GM18526 (cell line): Measurements from ENCODE around the gene ELF5.
A peak's percentile ranks its signal among the peaks of the same experiment; 100 is the strongest.

ENCODE experiments used
- POLR2A ChIP-seq: IDR thresholded peaks from 3 replicates; pipeline ENCODE4 v1.6.1; 2011; ENCODE audit not compliant: insufficient read length; ENCODE audit errors: extremely low read depth

The ELF5 gene

GRCh38 chr11:34457607-34458006, 56.0 kb downstream of the ELF5 start:
- no peak for TF ChIP-seq POLR2A

GRCh38 chr11:34454308-34455032, 59.1 kb downstream of the ELF5 start:
- no peak for TF ChIP-seq POLR2A

GRCh38 chr11:34451053-34451452, 62.5 kb downstream of the ELF5 start:
- TF ChIP-seq POLR2A, result no peak

- no peak for TF ChIP-seq POLR2A
These were observed 64.6 kb downstream of the ELF5 start for GRCh38 chr11:34449013-34449412.

DNA sequence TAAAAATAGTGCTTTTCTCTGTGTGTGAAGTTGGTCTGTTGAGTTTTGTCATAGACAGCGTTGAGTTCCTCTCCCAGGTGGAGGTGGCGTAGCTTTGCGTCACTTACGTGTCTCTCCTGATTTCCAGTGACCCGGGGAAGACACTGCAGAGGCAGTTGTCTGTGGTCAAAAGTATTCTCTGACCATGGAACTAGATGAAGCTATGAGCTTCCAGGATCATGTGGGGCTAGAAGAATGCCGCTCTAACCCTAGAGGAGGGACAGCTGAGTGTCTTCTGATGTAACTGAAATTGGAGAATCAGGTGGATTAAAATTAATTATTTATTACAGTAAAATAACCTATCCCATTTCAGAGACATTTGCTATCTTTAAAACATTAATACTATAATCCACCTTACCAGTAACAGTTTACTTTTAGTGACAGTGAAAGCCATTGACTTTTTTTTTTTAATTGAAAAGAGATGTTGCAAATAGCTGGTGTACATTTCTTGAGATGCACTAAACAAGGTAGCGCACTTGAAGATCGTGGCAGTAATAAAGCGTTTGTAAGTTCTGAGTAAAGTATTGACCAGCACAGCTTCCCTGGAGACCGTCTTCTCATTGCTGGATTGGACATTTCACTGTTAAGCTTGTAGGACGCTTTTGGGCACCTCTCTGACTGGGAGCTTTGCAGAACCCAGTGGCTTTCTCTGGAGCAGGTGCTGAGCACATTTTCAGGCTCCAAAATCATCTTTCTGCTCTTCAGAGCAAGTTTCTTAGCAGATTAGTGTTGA, 65.2 kb downstream of the ELF5 start:
- TF ChIP-seq POLR2A, result no peak

DNA sequence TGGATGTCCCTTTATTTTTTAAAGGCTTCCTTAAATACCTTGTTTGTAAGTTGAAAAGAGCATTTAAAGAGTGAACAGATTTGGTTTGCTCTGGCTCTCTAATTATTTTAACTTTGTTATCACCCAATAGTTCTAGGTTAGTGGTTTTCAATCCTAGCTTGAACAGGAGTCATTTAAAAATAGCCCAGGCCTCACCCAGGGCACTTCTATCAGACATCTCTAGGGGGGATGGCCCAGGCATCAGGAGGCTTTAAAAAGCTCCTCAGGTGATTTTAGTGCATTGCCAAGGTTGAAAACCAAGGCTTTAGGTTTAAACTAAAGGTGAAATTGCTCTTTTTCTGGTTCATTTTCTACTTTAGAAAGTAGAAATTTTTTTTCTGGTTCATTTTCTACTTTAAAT, 66.5 kb downstream of the ELF5 start:
- no peak for TF ChIP-seq POLR2A

DNA sequence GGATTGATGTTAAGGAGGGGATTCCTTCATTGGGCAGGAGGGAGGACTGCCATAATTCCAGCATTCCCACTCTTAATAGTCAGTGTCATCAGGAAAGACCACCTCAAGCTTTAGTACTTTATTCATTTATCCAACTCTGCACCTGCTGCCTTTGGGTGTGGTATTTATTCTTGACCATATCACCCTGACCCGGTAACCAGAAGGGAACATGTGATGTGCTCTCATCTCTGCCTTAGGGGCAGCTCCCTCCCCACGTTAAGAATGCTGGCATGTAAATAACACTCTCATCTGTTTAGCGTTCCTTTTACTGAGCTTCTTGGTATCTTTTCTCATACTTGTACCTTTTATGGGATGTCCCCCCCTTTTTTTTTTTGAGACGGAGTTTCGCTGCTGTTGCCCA, 67.2 kb downstream of the ELF5 start:
- TF ChIP-seq POLR2A, result no peak

GRCh38 chr11:34445956-34446355, 67.6 kb downstream of the ELF5 start:
- no peak for TF ChIP-seq POLR2A

DNA sequence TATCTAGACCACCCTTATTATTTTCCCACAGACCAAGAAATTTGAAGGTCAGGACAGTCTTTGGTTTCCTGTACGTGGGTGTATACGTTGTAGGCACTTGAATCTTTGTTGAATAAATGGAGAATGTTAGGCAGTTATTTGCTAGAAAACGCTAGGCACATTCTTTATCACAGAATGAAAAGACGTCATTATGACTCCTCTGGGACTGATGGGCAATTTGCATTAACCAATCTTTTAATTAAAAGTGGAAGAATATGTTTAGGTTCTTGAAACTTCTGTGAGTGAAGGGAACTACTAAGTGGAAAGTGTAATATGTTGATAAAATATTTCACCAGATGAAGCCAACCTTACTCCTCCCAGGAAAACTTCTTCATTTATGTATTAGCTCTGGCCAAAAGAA, 69.2 kb downstream of the ELF5 start:
- no peak for TF ChIP-seq POLR2A

DNA sequence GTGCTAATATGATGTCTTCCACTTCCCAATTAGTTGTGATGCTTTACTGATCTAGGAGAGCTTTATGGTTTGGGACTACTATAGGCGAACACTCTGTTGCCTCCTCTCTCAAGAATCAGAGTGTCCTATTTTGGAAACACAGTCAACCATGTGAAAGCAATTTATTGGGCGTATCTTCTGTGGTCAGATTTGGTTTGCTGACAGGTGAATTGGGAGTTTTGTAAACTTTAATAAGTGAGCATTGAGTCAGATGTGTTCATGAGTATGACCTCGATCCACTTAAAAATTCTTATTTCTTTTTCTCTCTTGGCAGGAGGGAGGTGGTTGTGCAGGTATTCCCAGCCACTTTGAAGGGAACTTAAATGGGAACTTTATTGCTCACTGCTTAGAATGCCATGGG, 70.5 kb downstream of the ELF5 start:
- TF ChIP-seq POLR2A, result no peak

DNA sequence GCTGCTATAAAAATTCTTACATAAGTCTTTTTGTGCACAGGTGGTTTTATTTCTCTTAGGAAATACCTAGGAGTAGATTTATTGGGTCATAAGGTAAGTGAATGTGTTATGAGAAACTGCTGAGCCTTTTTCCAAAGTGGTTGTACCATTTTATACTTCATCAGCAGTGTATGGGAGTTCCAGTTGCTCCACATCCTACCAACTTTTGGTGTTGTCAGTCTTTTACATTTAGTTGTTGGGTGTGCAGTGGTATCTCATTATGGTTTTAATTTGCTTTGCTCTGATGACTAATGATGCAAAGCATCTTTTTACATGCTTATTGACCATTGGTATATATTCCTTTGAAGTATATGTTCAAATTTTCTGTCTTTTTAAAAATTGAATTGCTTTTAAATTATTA, 71.8 kb downstream of the ELF5 start:
- TF ChIP-seq POLR2A, result no peak

- no peak for TF ChIP-seq POLR2A
These were observed 73.9 kb downstream of the ELF5 start for GRCh38 chr11:34439610-34440198.

DNA sequence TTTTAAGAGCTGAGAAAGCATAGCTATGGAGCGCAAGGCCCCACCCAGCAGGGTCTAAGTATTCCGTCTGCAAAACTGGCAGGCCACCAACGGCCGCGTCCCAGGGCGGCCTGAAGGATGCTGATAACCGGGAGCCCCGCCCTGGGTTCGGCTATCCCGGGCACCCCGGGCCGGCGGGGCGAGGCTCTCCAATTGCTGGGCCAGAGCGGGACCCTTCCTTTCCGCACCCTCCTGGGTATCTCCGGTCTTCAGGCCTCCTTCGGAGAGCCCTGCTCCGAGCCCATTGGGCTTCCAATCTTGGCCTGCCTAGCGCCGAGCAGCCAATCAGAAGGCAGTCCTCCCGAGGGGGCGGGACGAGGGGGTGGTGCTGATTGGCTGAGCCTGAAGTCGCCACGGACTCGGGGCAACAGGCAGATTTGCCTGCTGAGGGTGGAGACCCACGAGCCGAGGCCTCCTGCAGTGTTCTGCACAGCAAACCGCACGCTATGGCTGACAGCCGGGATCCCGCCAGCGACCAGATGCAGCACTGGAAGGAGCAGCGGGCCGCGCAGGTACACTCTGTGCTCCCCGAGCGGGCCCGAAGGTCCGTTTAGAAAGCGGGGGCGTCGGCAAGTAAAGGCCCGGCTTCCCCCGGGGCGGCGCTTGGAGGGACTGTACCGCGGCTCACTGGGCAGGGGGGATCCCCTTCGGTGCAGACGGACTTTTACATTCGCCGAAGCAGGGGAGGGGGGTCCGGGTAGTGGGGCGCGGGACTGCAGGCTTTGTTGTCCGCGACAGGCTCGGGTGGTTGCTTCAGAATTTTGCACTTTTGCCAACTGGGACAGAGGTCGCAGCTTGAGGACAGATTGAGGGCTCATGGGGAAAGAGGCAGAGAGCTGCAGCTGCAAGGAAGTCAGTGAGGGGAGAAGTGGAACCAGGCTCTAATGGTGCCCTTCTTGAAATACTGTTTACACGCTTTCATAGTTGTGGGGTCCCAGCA, 74.8 kb downstream of the ELF5 start, which contains the start of gene CAT:
Gene CAT, plus strand, starts transcription at position 406 of the 979 bp plus-strand sequence. Its CDS starts 80 bp downstream, at position 486.
- peak; percentile 84 for TF ChIP-seq POLR2A

GRCh38 chr11:34437224-34438125, 76.1 kb downstream of the ELF5 start:
- TF ChIP-seq POLR2A, result no peak
